WTC11 (cell line): Measurements from ENCODE around the gene KCNE4.

Source experiments
- CTCF ChIP-seq: fragments of 200-600 bp; IDR thresholded peaks from 2 replicates; pipeline ENCODE4 v1.8.0; 2022; ENCODE audit warnings: antibody characterized with exemption
- E2F4 ChIP-seq: sonication (generic); formaldehyde crosslinking; IDR thresholded peaks from 2 replicates; pipeline ENCODE4 v1.8.1; 2022; ENCODE audit warnings: low read depth, mild to moderate bottlenecking, moderate library complexity, missing genetic modification reagents, borderline replicate concordance
- JUN ChIP-seq: sonication (generic); formaldehyde crosslinking; IDR thresholded peaks from 2 replicates; pipeline ENCODE4 v1.8.0; 2023; ENCODE audit warnings: mild to moderate bottlenecking, missing genetic modification reagents
- KAT7 ChIP-seq: sonication (generic); formaldehyde crosslinking; IDR thresholded peaks from 2 replicates; pipeline ENCODE4 v1.8.1; 2023; ENCODE audit warnings: missing genetic modification reagents, mild to moderate bottlenecking, borderline replicate concordance
- SMAD4 ChIP-seq: sonication (generic); formaldehyde crosslinking; IDR thresholded peaks from 2 replicates; pipeline ENCODE4 v1.8.0; 2022; ENCODE audit warnings: mild to moderate bottlenecking, missing genetic modification reagents
- TP53 ChIP-seq: sonication (generic); formaldehyde crosslinking; IDR thresholded peaks from 2 replicates; pipeline ENCODE4 v1.8.1; 2023; ENCODE audit warnings: mild to moderate bottlenecking, missing genetic modification reagents

GRCh38 chr2:223082706-223083105 is 30.7 kb downstream of the KCNE4 start:
- no peak for TF ChIP-seq CTCF
- no peak for TF ChIP-seq TP53 (CRISPR knock-in tag)
- TF ChIP-seq E2F4 (CRISPR knock-in tag): no peak
- TF ChIP-seq JUN (CRISPR knock-in tag): no peak
- no peak for TF ChIP-seq KAT7
- no peak for TF ChIP-seq SMAD4
